GM21526 (cell line): ENCODE data around the gene COL4A4.
"Not testable (repeated sequence)": the region's sequence is repeated elsewhere in the genome, so short reads cannot be mapped to it uniquely, and the experiment has no call there.

Experiments used
- ATAC-seq: cut with Tn5 transposase; IDR thresholded peaks from one replicate; pipeline ENCODE4 v1.9.1; 2021; ENCODE audit warnings: moderate library complexity; ENCODE audit not compliant: unreplicated experiment, low FRiP score

Gene COL4A4

DNA sequence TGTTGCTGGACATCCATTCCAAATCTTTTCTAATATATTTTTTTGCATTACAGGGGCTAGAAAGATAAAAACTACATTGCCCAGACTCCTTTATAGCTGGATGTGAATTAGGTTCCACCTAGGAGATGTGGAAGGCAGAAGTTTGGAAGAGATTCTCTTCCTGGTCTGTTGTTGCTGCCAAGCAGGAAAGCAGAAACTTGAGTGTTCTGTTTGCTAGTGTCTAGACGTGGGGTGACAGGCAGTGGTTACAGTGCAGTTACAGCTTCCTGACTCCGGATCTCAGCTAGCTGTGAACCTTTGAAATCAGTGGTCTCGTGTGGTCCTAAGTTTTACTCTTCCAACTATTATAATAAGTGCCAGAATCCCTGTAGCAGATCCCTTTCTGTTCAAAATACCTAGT lies 46.2 kb downstream of the COL4A4 start:
- no peak for ATAC-seq

DNA sequence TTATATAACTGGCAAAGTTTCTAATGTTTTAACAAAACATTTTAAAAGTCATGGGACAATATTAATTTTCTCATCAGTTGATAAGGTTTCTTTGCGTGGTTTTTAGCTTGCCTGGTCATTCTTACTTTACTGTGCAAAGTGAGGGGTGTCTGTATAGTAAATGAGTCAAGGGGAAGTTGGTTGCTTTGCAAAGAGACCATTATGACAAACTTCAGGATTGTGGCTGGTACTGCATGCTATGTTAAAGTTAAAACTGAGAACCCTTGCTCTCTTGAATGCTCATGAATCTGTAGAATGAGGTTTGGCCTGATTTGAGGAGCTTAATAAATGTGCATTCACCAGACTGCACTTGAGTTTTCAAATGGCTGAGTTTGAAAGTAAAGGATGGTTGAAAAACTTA lies 47.0 kb downstream of the COL4A4 start:
- ATAC-seq = peak; percentile 49

DNA sequence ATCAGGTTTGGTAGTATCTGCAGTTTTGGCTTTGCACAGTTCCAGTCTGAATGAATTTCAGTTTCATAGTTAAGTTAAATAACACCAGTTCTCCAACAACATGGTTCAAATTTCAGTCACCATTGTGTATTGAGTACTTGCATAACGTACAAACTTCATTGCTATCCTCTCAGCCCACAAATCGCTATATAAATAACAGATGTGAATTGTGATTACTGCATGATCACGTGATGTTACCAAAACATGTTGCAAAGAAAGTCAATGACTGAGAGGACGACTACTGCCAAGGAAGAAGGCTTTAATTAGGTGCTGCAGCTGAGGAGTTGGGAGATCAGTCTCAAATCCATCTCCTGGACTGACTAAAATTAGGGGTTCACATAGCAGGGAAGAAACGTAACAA lies 48.2 kb downstream of the COL4A4 start:
- no peak for ATAC-seq

DNA sequence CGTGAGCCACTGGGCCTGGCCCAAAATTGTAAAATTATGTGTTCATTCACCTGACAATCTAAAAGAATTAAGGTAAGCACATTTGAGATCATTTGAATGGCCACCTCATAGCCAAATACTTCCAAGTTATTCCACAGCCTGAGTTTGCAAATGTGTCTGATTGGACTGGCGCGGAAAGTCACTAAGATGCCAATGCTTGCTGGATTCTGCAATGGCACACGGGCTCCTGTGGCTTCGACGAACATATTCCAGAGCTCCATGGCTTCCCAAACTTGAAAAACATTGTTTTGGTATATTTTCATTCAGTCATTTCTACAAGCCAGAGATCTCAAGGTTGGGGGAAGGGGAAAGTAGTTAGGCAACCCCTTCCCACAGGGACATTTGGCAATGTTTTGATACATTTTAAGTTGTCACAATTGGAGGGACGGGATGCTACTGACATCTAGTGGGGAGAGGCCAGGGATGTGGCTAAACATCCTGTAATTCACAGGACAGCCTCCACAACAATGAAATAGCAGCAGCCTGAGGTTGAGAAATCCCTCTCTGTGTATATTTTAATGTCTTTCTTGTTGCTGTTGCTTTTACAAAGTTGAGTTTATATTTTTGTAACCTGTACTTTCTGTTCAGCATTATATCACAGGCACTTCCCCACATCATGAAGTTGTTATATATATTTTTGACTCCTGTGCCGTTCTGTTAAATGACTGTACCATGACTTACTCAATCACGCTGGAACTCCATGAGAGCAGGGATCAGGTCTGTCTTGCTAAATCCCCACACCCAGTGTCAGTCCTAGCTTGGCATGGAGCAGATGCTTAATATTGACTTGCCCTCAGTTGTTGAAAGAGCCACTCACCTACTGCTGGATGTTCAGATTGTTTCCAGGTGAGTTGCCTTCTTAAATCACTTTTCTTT lies 56.9 kb downstream of the COL4A4 start:
- peak; percentile 71 for ATAC-seq

DNA sequence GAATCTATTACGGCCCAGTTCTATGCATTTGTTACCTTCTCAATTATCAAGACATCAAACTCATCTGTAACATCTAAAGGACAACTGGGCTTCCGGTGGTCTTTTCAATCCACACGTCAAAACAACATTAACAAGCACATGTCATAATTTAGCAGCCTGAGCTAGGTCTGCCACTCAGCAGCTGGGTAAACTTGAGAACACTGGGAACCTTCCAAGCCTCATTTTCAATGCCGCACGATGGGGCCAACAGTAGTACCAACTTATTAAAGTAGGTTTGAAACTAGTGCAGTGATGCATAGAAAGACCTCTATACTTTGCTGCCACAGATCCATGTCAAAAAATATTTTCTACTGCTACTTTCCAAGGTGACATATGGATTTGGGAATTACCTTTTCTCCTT lies 60.4 kb downstream of the COL4A4 start:
- no peak for ATAC-seq

DNA sequence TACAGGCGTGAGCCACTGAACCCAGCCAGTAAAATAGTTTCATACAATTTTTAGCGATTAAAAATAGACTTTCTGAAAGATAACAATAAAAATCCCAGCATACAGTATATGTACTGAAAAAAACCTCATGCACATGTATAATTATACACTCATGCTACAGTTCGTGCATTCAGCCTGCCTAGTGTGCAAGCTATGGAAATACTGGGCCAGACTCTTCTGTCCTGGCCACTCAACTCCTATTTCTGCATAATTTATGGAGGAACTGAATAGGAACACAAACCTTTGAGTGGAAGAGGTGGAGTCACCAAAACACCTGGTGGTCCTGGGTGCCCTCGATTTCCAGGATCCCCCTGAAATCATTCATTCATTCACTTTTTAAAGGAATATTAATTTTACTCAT lies 64.7 kb downstream of the COL4A4 start:
- ATAC-seq = no peak

DNA sequence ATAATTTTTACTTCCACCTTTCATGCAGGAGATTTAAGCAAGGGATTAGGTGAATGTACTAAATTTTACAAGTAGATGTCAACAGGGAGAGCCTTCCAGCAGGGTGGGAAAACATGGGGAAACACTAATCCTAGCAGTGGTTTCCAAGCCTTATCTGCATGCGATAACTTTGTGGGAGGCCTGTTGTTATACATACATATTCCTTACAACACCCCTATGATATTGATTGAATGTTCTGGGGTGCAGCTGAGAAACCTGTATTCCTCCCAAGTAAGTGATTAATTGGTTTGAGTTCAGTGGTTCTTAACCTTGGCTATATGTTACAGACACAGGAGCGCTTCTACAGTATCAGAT lies 65.9 kb downstream of the COL4A4 start:
- no peak for ATAC-seq

DNA sequence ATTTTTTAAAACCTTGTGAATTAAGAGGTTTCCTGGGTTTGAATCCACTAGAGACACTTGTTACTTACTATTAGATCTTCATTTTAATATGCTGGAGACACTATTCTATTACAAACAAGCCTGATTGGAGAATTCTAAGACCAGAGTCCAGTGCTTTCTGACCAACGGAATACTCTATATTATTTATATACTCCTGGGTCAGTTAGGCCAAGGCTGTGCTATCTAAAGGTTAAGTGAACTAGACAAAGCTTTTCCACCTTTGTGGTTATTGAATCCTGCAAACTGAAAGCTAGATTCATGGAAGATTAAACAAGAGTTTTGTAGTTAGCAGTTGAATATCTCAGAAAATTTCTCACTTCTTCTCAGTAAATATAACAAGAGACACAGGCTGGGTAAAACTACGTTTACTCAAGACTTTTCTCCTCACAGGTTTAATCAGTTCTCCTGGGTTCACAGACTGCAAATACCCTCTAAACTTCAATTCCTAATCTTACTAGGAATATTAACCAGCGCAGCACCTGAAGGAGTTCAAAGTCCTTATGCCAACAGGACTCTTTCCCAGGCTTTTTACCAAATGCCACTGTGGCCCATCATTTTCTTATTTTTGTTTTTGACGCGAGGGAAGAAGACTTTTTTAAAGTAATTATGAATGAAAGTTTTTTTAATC lies 66.4 kb downstream of the COL4A4 start:
- ATAC-seq = no peak

DNA sequence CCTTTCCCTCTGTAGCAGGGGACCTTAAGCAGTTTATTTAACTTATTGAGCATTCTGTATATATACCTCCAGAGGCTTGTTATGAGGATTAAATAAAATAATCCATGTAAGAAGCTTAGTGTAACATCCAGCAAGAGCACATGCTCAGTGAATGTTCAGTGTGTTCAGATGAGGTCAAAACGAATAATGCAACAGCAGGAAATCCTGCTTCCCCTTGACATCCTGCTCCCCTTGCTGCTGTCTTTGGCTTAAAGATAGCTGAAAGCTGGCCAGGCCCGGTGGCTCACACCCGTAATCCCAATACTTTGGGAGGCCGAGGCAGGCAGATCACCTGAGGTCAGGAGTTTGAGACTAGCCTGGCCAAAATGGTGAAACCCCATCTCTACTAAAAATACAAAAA lies 68.7 kb downstream of the COL4A4 start:
- ATAC-seq = no peak

DNA sequence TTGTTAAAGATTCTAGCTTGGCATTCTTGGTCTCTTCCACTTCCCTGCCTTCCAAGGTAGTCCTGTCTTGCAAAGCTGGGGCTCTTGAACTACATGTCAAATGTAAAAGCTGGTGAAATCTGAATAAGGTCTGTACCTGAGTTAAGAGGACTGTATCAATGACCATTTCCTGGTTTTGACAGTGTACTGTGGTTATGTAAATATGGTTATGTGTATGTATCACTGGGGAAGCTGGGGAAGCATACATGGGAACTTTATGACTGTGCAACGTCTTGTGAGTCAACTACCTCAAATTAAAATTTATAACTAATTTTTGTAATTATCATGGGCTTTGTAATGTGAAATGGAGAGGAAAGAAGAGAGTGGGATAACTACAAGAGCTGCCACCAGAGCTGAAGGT lies 81.7 kb downstream of the COL4A4 start:
- peak; percentile 93 for ATAC-seq

DNA sequence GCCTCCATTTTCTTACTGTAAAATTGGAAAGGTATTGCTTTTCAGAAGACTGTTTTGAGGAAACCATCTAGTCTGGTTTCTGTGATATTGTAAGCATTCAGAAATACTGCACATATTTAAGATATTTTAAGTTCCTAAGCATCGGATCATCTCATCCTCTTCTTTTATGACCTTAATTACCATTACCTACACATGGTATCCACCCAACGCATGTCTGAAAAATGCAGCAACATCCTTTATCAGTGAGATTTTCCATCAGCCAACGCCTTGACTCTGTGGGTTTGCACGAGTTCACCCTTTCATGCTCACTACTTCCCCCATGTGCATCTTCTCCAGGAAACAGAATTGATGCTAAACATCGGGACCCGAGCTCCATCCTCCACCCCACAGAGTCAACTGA lies 84.3 kb downstream of the COL4A4 start:
- no peak for ATAC-seq

DNA sequence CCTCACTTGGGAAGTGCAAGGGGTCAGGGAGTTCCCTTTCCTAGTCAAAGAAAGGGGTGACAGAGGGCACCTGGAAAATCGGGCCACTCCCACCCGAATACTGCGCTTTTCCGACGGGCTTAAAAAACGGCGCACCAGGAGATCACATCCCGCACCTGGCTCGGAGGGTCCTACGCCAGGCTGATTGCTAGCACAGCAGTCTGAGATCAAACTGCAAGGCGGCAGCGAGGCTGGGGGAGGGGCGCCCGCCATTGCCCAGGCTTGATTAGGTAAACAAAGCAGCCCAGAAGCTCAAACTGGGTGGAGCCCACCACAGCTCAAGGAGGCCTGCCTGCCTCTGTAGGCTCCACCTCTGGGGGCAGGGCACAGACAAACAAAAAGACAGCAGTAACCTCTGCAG lies 98.9 kb downstream of the COL4A4 start:
- not testable (repeated sequence) for ATAC-seq

DNA sequence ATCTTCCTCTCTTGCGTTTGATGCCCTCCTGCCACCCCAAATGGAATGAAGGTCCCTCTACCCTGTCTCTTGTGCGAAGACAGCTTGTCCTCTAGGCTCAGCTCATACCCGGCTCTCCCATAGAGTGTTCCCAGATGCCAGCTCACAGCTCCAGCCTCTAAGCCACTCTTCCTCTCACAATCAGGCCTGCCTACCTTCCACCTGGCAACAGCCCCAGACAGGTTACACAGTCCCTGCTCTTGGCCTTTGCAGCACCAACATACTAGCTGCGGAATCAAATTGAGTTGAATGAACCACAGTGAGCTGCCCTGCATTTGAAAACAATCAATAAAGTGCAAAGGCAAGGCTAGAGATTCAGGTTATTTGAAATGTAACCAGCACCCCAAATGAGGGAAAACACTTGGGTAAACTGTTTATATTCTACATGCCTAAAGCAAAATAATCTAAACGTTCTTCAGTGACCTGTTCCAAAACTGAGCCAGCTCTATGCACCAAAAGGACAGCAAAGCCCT lies 105.1 kb downstream of the COL4A4 start:
- no peak for ATAC-seq

DNA sequence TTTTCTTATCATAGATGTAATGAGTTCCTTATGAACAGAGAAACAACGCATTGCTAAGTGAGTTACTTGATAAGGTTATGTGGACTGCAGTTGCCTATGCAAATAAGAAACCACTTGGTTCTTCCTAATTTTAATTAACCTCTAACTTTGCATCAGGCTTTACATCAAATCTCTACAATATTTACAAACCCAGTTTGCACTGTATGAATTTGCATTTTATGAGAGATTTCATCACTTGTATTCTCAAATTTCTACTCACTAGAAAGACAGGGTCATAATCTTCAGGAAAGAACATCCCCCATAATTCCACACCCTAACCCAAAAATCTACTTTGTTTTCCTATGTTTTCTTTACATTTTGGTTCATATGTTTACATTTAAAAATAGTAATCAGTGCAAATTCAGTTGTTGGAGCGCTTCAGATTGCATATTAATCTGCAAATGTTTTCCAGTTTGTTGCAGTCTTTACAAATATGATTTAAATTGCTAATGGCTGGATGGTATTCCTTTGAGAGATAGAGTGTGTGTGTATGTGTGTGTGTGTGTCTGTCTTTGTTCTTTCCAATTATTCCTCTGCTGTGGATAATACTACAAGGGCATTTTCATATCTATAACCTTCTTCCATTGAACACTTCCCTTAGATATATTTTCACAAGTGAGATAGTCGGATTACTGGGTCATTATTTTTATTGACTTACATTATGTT lies 106.1 kb downstream of the COL4A4 start:
- ATAC-seq = no peak

DNA sequence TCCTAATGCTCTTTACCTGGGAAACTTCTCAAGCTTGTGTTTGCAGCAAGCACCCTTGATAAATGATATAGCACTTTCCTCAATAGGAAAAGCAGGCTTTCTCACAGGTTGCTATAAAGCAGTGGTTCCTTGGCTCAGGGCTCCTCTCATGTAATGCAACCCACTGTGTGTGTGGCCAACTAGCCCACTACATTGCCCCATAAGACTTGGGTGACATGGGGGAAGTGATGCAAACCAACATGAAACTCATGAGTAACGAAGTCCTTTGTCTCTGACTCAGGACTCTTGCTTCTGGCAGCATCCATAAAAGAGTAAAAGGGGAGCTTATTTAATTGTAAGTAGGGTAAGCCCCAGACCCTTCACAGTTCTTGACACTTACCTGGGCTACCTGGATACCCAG lies 106.9 kb downstream of the COL4A4 start:
- no peak for ATAC-seq

DNA sequence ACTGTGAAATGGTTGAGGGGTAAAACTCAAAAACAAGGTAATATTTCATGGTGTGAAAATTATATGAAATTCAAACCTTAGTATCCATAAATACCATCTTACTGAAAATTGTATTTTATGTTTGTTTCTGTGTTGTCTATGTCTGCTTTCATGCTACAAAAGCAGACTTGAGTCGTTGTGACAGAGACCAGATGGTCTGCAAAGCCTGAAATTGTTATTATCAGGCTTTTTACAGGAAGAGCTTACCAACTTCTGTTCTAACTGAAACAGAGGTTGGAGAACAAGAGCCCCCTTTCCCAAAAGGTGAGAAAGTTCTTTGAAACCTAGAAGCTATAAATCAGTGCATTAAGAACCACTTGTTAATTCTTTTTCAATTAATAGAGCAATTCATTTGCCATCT lies 110.0 kb downstream of the COL4A4 start:
- ATAC-seq = no peak

DNA sequence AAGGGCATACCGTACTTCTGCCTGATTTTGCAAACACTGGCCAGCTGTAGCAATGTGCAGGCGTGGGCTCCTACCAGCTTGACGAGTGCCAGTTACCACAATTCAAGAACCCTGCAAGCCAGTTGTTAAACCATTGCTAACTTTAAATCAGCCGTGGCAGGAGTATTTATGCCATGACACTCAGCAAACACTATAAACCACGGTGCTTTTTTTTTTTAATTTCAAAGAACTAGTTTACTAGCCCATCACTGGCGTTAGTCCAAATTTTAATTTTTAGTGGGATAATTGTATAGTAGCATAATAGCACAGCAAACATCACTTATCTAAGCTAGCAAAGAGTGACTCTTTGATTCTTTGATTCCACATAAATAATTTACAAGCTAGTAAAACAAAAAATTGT lies 111.1 kb downstream of the COL4A4 start:
- ATAC-seq = no peak

DNA sequence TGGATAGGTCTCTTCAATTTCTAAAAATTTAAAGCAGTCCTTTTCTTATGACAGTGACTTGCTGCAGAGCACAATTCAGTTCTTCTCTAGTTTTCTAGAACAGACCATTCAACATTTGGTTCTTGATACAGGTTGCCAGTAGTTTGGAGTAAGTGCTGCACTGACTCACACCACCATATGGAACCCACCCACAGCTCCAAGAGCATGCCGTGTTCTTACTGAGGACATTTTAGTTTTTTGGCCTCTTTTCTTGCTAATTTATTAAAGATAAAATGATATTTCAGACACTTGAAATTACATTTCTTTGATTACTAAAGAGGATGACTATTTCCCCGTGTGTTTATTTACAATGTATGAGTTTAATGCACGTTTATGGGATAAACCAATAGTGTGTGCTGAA lies 120.0 kb downstream of the COL4A4 start:
- no peak for ATAC-seq

DNA sequence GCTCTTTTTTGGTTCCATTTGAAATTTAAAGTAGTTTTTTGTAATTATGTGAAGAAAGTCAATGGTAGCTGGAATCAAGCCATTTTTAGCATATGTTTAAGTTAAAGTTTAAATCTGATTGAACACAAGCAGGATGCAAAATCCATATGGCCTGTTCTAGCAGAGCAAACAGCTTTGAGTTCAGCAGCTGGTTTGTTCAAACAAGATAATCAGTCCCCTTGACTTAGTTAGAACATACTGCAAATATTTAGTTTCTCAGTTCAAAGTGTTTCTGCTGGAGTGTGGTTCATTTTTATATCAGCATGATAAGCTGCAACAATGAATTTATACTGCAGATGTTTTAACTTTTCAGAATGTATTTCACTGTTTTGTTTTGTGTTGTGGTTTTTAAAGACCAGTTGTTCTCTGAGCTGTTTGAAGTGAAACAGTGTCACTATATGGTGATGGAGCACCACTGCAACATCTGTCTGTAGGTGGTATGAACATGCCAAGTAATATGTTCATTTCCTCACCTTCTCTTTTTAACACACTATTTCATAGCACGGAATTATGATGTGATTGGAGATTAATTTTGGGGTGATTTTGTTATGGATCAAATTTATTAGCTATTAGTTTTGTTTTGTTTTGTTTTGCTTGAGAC lies 125.3 kb downstream of the COL4A4 start:
- no peak for ATAC-seq

DNA sequence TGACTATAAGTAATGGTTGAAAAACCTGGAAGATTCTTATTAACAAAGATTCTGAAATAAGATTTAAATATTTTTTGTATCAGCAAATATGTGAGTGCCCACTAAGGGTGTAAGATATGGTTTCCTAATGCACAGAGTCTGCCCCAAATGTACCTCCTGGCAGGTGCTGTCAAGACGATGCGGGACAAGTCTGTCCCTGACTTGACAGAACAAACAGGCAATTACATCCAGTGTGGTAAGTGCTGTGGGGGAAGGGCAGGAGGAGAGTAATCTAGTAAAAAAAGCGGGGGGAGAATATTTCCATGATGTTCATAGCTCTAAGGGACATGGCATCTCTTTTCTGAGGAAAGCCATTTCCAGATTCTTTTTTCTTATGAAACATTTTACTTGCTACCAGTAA lies 127.5 kb downstream of the COL4A4 start:
- ATAC-seq = no peak
